NCI-H128 (cell line): ENCODE results near the gene MAML3.

Source experiments
- DNase-seq: peaks from one replicate; lab custom pipeline; 2025; ENCODE audit not compliant: unreplicated experiment; lab: John Stamatoyannopoulos, UW

Gene MAML3

DNA sequence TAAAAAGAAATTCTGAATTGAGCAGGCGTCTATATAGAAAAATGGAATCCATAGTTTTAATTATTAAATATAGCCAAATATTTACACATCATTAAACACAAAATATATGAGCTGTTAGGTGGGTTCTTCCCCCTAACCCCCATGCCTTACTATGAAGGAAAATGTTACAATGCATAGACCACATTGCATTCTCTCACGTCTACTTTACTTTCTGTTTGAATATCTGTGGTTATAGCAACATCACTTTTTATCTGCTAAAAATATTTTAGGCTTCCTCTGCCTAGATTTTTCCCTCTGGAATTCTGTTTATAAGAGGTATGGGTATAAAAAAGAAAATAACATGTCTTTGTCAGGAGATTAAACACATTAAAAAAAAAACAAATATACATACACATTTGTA is 73.1 kb downstream of the MAML3 start:
- DNase-seq = no peak

DNA sequence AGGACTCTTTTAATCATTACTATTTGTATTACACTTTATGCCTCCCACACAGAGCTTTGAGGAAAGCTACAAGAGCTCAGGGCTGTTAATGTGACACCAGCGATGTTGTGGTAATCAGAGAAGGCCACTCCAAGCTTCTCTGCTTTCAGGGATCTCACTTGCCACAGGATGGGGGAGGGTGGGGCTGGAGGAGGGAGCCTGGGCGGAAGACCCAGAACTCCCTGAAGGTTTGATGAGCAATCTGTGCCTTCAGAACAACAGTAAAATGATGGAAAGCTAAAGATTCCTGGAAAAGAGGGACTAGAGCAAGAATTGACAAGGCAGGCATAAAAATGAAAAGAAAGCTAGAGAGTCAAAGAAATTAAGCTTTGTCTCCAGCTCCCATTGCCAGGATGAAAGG is 75.6 kb downstream of the MAML3 start:
- peak; percentile 45 for DNase-seq

DNA sequence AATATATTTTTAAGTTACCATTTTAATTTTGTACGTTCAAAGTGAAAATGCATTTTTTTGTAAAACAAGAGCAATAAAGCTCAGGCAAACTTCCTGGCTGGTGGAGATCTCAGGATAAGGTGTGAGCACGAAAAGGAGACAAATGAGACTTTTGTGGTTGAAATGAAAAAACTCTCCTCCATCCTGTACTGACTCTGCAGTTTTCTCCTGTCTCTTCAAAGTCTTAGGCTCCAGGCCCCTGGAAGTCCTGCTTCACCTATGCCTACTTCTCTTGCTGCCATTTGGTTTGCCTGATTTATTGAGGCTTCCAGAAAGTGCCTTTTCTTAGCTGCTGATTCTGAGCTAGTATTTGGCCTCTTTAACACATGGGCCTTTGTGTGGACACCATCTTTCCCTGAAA is 77.7 kb downstream of the MAML3 start:
- DNase-seq = no peak

DNA sequence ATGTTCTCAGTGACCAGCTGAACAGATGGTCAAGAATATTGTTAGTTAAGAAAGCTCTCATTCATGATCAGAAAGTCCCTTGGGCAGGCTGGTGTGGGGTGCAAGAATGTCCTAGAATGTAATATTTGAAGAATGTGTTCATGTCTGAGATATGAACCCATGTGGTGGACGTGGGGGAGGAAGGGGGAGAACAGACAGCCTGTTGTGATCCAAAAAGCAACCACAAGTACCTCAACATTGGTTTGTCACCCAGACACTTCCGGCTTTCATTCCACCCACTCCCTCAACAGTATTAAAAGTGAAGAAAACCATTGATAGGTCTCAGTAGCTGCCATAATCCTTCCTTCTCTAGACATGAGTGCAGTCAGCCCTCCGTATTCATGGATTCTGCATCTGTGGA is 82.2 kb downstream of the MAML3 start:
- no peak for DNase-seq

DNA sequence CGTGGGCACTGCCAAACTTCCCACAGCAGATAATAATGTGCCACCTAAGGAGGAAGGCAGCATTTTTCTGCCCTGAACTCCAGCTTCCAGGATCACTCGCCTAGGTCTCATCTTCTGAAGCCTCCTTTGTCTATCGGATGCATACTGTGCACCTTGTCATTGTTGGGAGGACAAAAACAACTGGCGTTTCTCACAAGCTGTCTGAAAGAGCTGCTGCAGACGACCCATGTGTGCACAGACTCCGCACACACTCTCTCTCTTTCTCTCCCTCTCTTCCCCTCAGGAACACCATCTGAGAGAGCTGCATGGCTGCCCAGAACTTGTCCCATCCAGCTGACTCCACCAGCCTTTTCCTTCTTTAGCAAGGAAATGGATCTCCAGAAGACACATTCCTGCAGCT is 83.0 kb downstream of the MAML3 start:
- DNase-seq = no peak

DNA sequence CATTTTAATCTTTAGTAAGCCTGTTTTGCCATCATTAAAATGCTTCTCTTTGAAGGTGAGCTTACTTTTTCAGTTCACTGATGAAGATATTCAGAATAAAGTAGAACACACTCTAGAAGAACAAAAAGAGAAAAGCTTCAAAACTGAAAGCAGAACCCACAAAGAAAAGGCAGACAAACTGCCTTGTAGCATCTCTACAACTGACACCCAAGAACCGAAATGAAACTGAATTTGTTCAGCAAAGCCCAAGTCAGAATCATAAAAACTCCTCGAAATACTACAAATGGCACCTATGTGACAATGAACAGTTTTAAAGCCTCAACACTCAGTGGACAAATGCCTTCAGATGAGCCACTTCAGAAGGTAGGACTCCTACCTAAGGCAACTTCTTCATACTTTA is 83.6 kb downstream of the MAML3 start:
- DNase-seq = no peak

DNA sequence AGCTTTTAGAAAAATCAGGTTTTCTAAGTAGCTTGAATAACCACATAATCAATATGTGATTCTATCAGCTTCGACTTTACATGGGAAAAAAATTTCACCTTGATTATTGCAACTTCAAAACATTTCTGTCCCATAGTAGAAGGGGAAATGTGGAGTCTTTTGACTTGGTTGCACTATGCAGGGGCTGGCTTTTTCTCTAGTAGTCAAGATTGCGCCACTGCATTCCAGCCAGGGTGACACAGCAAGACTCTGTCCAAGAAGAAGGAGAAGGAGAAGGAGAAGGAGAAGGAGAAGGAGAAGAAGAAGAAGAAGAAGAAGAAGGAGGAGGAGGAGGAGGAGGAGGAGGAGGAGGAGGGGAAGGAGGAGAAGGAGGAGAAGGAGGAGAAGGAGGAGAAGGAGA is 84.9 kb downstream of the MAML3 start:
- DNase-seq = no peak

DNA sequence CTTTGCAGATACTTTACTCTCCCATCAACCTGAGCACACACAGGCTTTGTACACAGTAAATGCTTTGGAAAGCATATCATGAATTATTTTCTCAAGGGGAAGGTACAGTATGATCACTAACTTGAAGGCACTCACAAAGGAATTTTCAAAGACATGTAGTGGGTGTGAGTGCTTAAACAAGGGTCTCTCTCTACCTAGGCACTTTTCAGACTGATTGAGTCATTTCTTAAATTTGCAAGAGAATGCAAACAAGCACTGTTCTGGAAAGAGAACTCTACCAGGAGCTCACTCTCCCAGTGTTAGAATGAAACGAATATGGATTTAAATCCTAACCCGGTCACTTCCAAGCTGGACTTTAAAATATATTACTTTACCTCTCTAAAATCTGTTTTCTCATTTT is 85.7 kb downstream of the MAML3 start:
- no peak for DNase-seq

DNA sequence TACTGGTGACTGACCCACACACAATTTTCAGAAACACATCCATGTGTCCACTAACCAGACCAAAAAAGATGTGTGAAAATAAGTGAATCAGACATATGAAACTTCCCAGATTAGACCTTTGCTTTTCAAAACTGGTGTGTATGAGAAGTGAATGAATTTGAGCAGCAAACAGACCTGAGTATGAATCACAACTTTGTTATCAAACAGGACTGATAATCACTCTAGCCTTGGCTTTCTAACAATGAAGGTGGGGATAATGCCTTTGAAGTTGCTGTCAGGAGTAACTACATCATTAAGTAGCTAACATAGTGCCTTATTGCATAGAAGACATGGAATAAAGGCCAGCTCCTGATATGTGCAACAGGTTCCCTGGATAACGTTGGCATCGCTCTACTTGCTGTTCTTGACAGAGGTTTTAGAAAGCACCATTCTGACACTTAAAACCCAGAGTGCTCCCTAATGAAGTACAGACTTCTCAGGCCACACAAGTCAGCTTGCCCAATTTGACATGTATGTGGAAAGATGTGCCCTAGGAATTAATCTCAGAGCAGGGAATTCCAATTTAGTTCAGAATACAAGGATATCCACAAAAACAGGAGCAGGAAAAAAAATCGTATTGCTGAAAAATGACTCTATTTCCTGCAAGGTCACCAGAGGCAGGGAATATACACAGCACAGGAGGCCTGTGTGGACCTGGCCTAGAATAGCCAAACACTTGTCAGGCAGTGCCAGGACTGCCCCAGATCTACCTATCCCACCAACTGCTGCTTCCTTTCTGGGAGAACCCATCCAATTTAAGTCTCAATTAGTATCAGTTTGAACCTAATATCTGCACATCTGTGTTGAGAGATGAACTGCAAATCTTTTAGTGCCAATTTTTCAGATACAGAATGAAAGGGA is 87.7 kb downstream of the MAML3 start:
- DNase-seq = no peak

DNA sequence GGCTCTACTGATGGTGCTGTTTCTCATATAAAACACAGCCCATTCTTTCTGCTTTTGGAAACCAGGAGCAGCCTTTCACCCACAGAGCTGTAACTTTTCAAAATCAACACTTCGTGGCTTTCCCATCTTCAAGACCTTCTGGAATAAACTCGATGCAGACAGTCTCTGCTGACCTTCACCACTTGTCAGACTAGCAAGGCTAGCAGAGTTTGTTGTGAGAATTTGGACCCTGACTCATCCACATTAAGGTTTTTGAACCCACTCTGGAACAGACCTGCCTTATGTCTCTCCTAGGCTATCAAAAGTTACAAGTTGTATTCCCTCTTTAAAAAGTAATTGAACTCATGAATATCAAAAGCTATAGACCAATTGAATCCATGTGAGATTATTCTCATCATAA is 88.6 kb downstream of the MAML3 start:
- DNase-seq = no peak

DNA sequence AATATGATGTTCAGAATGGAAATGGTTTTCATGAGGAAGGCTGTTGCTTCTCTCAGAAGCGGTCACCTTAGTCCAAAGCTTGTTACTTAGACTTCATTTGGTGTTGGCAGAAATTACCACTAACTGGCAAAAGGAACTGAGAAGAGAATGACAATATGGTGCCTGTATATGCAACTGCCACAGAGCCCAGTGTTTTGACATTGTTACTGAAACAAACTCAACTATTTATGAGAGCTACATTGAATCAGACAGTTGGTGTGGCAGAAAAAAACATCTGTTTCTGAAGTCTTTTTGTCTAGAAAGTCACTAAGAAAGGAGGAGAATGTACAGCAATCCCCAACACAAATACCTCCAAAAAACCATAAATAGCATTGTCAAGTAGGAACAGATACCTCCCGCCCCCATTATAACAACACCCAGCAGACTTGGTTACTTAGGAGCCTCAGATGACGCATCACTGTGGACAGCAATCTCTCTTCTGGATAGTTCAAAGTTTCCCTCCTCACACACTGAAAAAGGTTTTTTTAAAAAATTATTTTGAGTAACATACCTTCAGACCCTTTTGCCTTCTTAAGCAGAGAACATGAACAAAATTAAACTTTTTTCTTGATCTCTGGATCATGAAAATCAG is 92.2 kb downstream of the MAML3 start:
- DNase-seq = no peak

DNA sequence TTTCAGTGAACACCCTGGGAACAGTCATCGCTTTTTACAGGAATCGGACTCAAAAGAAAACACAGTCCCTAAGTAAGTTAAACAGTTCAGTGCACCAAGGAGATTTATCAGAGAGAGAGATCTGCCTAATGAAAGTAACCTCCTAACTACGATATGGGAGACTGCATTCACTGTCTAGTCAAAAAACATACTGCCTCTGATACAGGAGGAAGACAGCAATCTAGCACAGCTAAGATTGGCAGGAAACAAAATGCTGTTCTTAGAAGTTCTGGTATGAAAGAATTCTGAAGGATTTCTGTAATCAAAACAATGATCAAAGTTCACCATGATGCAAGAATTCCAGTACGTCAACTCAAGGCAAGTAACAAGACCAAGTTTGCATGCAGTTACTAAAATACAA is 92.8 kb downstream of the MAML3 start:
- no peak for DNase-seq

DNA sequence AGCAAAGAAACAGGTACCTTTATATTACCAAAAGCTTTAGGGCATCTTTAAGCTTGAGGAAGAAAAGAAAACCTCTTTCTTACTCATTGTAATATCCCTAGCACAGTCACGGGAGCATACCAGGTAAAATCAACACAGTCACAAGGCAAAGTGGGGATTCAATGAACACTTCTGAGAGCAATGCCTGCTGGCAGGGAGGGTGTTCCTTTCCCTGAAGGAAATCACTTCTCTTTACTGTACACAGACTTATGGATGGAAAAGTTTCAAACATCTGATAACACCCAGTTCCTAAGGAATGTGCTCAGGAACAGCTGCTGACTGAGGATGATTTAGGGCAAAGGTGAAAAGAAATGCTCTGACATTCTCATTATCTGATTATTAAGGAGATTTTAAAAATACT is 94.8 kb downstream of the MAML3 start:
- DNase-seq = no peak

DNA sequence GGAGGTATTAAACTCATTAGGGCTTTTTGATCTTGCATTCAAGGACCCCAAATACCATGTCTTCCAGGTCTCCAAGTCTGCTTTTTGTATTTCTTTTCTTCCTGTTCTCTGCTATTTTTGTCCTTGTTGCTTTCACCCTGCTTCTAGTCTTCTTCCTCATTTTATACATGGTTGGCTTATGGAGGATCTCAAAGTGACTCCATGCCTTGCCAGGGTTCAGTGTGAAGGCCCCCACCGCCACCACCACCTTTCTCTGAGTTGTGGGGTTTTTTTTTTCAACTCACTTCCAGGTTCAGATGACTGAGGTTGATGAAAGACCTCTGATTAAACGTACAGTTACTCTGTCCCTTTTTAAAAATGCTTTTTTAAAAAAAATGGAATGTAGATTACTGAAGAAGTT is 96.3 kb downstream of the MAML3 start:
- DNase-seq = no peak

DNA sequence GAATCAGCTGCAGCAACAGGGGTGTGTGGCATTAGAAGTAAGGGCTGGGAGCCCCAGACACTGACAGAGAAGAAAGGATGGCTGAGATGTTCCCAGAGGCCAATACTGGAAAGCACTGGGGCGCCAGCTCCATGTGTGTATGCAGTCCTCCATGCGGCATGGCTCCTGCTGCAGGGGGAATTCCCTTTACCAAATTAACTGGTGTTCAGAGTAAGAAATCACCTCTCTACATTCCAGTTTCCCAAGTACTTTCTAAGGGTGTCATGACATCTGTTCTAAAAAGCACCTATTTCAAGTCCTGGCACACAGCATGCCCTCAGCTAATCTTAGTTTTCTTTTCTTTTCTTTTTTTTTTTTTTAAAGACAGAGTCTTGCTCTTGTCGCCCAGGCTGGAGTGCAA is 98.0 kb downstream of the MAML3 start:
- DNase-seq = no peak

DNA sequence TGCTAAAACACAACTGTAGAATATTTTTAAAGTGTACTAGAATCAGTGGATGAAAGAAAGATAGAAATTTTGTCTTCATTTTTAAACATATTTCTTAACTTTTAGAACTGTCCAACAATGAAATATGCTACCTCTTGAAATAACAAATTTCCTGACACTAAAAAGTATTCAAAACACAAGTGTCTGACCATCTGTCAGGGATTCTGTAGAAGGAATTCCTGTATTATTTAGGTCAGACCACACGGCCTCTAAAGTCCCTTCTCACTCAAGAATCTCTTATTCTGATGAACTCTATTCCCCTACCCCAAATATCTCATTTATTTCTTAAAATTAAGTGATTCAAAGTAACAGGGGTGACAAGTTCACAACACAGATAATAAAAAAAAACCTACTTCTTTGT is 99.1 kb downstream of the MAML3 start:
- DNase-seq = no peak

DNA sequence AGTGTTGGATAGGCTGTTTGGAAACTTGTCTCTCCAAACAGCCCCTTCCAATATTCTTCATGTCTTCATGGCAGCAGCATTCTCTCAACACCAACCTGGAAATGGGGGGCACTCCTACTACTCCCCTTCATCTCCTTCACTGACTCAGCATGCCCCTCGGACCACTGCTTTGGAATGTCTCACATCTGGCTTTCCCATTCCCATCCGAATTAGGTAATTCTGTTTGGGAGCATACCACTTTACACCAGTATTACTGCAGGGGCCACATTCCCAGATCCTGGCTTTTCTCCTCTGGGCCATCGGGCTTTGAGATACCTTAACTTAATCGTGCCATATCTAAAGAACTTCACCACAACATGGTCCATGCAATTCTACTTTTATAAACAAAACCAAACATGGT is 100.8 kb downstream of the MAML3 start:
- DNase-seq = no peak

DNA sequence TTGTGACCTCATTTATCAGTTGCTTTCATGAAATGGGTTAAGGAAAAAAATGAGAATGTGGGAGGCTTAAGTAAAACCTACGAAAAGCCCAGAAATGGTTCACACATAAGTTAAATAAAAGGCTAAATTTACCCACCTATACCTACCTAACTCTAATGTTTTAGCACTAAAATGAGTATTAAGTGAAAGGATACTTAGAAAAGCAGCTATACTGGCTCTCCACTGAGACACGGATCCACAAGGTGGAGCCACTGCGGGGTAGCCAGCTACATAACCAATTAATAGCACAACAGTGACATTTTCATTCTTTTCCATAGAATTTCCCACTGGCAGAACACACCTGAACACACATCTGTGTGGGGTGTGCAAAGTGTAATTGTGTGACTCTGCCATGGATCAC is 101.9 kb downstream of the MAML3 start:
- DNase-seq = no peak

DNA sequence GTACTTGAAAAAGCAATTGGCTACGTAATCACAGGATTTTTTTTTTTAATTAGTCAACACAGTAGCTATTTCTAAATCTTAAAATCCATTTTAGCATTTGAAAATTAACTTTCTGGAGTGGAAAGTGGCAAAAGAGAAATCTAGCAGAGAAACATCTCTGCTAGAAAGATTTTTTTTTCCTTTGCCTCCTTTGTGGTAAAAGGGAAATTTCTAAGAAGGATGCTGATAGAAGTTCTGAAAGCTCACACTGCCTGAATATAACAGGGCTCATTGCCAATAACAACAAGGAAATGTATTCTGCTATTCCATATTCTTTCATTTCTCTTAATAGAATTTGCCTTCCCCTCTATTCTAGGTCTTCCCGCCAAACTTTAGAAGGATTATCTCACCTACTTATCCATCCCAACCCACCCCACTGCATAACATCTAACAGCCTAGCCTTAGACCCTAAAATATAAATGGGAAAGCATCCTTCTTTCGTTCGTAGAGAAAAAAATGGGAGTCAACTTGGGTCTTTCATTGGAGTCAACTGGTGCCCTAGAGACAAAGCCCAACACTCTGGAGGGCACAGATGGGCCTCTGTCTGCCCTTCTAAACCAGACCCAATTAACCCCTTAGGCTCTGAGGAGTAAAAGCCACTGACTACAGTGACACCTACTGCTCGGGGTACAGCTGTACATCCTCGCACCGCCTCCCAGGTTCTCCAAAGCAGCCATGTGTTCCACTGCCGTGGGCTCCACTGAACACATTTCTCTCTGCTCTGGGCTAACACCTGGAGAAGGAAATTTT is 103.9 kb downstream of the MAML3 start:
- no peak for DNase-seq

DNA sequence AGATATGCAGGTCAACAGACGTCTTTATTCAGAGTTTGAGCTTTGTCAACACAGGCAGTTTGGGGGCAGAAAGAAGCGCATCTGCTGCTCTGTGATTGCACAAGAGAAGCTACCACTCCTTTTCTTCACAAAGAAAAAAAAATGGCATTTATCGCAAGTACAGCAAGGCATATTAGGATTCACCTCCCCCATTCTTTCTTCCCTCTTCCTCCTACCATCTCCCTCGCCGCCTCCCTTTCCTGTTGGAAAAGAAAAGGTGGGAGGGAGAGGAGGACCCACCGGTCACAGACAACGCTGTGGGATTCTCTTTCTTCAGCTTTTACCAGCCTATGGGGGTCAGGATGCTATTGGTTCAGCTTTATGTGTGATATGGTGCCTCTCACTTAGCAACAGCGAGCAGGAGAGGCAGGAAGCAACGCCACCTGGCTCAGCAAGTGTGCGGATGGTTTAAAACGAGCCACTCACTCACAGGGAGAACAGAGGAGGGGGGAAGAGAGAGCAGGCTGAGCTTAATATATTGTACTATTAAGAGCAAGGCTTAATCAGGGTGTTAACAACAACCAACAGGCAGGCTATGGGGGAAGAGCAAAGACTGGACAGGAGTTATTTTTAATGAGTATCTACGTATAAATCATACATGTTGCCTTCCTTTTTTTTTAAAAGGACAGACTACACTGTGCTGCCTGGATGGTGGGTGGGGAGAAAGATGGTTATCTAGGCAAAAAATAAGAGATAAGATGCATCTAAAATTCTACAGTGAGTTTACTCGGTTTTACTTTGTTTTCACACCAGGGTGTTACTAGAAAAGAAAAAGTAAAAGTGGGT is 104.7 kb downstream of the MAML3 start:
- DNase-seq = peak; percentile 50

DNA sequence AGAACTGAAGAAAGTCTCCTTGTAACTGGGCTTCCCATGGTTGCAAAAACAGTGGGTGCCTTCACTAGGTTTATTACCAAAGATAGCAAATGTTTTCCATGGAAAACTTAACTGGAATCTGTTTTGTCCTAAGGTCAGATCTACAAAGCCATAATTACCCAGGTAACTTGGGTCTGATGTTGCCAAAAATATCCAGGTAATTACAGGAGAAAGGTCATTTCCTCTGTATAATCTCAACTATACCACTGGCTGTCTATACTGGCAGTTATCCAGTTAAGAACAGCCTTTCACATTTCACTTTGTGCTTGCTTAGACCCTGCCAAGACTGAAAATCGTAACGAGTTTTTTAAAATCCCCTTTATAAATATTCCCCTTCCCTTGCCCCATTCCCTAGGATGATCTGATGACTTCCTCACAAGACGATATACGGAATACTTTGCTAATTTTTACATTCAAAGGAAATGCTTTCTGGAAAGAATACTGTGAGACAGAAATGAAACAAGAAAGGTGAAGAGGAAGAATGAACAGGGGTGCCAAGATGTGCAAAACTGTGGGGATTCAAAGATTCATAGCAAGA is 105.5 kb downstream of the MAML3 start:
- DNase-seq = no peak
